ENCODE measurements around the gene ST3GAL3.

DNA sequence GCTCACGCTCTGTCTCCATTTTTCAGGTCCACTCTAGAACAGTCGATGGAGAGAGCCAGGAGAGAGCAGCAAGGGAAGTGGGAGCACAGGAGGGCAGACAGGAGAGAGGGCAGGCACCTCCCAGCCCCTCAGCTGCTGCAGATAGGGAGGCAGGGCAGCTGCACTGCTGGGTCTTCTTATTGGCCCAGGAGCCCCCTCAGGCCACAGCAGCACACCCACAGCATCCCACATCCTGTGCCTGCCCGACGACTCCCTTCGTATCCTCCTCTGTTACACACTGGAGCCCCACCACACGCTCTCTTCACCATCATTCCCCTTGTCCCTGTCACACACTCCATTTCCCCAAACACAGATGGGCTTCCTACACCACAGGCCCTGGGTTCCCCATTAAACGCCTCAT lies 212.6 kb downstream of the ST3GAL3 start:
- TF ChIP-seq POLR2A (IDR thresholded peaks at IDR 0.05) (no peak), CTCF (IDR thresholded peaks at IDR 0.05) (no peak), POLR2AphosphoS5 (IDR thresholded peaks at IDR 0.05) (no peak)

Measured in breast epithelium (tissue), 3 donors.